ENCODE data around the gene CERK. TPM values are rescaled to one million over a fixed set of nuclear protein-coding genes. Genes with fewer than 3 reads are reported as not detected.
A peak's percentile ranks its signal among the peaks of the same experiment; 100 is the strongest.

CERK gene
- total RNA-seq, 1 donor from 2014 or later: 35.1 TPM

DNA sequence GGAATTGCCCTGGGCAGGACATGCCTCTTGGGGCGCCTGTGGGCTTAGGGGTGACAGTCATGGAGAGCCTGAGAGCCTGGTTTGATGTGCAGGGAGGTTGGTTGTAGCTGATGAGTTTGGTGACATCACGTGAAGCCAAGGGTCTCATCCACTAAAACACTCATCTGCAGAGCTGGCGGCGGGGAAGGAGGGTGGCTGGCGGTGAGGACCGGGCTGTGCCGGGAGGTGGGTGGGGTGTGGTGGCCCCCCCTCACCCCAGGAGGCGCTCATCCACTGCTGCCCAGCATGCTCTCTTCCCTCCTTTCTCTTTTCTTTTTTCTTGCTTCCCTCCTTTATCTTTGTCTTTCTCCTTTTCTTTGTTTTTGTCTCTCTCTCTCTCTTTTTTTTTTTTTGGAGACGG, 68.9 kb downstream of the CERK start:
- FAIRE-seq (no peak), DNase-seq (ENCODE audit: low spot score in 2 of 2) (no peak)

GRCh38 chr22:46668116-46668515, 69.9 kb downstream of the CERK start:
- FAIRE-seq (no peak), DNase-seq (ENCODE audit: low spot score in 2 of 2) (no peak)

GRCh38 chr22:46667245-46667623, 70.8 kb downstream of the CERK start:
- no peak for DNase-seq (ENCODE audit: low spot score in 2 of 2)
- FAIRE-seq: no peak

- no peak for FAIRE-seq
These were observed 71.3 kb downstream of the CERK start for GRCh38 chr22:46666577-46667244.

GRCh38 chr22:46665751-46666280, 72.2 kb downstream of the CERK start:
- no peak for DNase-seq (ENCODE audit: low spot score in 2 of 2)
- FAIRE-seq: no peak

More at GRCh38 chr22:46666577-46667244, 71.3 kb downstream of the CERK start:
- no peak for DNase-seq (ENCODE audit: low spot score in 2 of 2)

GRCh38 chr22:46665151-46665695, 72.8 kb downstream of the CERK start:
- no peak for DNase-seq (ENCODE audit: low spot score in 2 of 2)
- no peak for FAIRE-seq

DNA sequence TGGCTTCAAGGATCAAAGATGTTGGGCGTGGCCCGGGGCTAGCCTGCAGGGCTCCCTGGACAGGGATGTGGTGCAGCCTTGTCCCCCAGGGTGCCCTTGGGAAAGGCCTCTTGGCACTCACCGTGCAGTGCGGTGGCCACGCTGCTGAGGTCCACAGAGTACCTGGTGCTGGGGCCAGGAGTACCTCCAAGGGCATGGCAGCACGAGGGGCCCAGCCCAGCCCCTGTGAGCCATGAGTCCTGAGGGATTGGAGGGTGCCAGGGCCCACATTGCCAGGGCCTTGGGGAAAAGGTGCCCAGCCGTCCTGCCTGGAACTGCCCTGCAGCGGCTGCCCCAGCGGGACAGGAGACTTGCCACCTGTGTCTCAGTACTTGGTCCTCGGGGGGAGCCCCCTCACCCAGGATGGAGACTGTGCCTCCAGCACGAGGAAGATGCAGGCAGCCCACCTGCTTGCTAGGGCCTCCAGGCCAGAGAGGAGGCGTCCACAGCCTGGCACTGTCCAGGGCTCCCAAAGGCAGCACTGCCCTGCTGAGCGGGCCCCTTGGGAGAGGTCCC, 73.7 kb downstream of the CERK start:
- no peak for FAIRE-seq

GRCh38 chr22:46663436-46664100, 74.5 kb downstream of the CERK start:
- DNase-seq (ENCODE audit: low spot score in 2 of 2) (no peak), FAIRE-seq (no peak)

More for the DNA sequence above, 73.7 kb downstream of the CERK start:
- no peak for DNase-seq (ENCODE audit: low spot score in 2 of 2)

GRCh38 chr22:46663001-46663400, 75.1 kb downstream of the CERK start:
- DNase-seq (ENCODE audit: low spot score in 2 of 2) (no peak), FAIRE-seq (no peak)

DNA sequence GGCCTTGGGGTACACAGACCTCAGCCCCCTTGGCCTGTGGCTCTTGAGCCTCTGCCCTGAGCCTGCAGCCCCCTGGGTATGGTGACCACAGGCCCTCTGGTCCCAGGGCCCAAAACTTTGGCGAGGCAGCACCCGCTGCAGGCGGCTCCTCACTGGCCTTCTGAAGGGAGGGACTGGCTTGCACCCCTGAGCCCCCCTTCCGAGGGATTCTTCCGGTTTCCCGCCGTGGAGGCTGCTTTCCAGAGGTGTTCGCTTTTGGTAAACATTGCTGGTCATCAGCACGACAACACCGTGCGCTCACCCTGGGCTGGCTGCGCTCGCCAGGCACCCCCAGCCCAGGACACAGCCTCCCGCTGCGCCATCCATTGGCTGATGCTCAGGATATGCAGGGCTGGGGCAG, 75.8 kb downstream of the CERK start:
- FAIRE-seq (no peak), DNase-seq (ENCODE audit: low spot score in 2 of 2) (no peak)

DNA sequence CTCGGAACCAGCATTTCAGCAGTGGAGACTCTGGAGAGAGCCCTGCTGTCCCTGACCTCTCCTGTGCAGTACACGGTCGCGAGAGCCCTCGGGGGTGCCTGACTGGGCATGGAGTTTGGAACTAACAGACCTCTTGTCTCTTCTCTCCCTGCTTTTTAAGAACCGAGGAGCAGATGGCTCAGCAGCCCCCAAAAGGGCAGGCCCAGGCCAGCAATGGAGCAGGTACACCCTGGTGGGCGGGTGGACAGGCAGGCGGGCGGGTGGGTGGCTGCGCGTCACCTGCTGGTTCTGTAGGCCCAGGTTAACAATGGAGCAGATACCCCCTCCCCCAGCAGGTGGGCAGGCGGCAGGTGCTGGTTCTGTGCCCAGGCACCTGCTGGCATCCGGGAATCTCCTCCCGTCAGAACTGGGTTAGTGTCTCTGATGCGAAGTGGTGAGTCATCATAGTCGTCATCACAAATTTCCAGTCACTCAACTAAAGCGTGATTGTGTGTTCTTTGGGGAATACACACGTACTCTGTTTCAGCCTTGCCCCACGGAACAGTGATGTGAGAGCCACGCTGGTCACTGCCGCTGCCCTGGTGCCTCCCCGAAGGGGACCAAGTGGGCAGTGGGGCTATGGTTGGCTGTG, 76.7 kb downstream of the CERK start:
- DNase-seq (ENCODE audit: low spot score in 2 of 2): peak in 1 of 2 donors; percentile 77
- FAIRE-seq: no peak

DNA sequence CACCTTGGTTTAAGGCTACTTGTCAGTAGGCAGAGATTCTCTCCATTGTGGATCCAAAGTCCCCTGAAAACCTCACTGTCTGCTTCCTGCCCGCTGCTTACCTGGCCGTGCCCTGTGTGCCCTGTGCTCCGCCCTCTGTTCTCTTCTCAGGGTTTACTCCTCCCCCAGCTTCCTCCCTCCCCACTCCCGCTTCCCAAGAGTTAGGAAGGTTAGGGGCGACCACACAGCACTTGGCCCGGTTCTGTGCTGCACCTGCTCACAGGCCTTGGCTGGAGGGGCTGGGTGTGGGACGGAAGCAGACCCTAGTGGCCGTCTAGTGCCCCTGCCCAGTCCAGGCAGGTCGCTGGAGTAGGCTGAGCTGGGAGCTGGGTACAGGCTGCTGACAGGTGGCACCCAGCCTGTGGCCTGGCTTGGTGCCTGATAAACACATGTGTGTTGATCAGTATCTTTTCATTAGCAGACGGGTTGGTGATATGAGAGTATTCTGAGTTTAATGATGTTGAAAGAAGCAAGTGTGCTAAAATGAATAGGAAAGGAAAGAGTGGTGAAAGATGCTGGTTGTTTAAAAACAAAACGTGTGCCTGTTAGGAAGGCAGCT, 77.3 kb downstream of the CERK start:
- no peak for FAIRE-seq
- no peak for DNase-seq (ENCODE audit: low spot score in 2 of 2)

- no peak for FAIRE-seq
- DNase-seq (ENCODE audit: low spot score in 2 of 2): no peak
These were observed 78.3 kb downstream of the CERK start for GRCh38 chr22:46659791-46660186.

DNA sequence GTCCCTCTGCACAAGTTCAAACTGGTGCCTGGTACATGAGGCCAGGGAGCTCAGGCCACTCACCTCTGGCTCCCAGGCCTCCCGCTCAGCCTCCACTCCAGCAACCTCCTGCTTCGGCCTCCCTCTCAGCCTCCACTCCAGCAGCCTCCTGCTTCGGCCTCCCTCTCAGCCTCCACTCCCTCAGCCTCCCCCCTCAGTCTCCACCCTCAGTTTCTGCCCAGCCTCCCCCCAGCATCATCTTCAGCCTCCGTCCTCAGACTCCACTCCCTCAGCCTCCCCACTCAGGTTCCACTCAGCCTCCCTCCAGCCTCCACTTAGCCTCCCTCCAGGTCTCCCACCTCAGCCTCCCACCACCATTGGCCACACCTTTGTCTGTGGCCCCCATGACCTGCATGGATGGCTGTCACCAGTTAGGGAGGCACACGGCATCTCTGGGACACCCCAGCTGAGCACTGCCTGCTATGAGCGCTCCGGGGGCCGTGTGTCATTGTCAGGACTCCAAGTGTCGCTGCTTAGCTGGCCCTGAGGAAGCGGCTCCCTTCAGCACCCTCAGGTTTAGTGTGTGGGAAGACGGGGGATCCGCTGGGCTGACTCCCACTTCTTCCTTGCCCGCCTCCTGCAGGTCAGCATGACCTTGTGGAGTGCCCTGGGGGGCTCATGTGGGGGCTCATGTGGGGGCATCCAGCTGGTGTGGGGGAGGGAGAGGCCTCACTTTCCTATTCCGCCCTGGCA, 78.8 kb downstream of the CERK start:
- FAIRE-seq (no peak), DNase-seq (ENCODE audit: low spot score in 2 of 2) (no peak)

DNA sequence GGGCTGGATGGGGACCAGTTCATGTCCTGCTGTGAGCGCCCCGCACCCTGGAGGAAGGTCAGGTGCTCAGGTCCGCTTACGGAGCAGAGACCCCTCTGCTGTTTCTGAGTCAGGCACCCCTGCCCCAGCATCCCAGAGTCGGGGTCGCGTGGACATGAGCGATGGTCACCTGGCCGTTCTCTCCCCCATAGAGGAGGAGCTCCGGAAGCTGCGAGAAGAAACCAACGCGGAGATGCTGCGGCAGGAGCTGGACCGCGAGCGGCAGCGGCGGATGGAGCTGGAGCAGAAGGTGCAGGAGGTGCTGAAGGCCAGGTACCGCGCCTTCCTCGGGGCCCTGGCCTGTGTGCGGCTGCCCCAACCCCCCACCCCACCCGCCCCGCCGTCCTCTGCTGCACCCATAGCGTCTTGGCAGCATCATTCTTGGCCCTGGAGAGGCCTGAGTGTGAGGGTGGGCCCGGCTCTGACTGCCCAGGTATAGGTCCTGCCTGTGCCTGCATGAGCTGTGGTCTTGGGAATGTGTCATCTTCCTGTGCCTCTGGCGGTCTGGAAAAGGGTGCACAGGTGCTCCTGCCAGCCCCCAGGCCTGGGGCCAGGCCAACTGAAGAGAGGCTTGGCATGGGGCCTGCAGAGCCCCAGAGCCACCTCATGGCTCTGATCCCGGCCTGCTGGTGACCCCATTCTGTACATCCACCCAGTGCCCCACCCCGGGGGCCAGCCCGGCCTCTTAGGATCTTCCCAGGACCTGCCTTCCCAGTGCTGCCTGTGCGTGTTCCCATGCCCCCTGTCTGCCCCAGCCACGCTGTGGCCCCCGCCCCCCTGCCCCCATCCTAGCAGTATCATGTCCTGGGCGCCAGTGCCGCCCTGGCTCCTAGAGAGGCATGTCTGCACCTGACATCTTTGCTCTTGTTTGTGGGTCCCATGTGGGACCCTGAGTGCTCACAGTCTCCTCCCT, 79.8 kb downstream of the CERK start:
- FAIRE-seq: no peak
- no peak for DNase-seq (ENCODE audit: low spot score in 2 of 2)

- no peak for DNase-seq (ENCODE audit: low spot score in 2 of 2)
- no peak for FAIRE-seq
These were observed 80.4 kb downstream of the CERK start for GRCh38 chr22:46657655-46657953.

DNA sequence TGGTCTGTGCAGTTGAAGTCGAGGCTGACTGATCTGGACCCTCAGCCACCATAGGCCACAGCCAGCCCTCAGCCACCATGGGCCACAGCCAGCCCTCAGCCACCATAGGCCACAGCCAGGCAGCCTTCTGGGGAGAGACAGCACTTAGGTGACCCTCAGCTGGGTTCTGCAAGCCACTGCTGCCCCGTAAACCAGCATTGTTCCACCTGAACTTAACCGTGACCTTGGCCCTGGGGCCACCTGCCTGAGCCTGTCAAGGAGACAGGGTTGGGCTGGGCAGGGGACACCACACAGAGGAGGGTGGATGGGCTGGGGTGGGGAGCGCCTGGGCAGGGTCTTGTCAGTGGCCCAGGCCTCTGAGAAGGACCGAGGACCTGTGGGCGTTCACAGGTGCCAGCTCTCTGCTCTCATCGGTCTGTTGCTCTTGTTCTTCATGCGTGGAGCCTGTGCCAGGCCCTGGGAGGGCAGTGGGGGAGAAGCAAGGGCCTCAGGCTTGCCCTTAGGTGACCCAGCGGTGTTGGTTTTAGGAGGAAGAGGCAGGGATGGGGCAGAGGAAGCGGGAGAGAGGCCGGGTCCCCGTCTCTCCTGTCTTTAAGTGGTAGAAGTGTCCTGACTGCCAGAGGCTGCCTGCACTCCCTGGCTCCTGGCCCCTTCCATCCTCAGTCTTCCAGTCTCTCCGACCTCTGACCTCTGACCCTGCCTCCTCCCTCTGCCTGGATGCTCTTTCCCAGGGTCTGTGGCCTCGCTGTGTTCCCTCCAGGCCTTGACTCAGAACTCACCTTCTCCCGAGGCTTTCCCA, 81.0 kb downstream of the CERK start:
- FAIRE-seq (no peak), DNase-seq (ENCODE audit: low spot score in 2 of 2) (no peak)

All from frontal cortex (tissue), 4 donors.